ENCODE results near the gene UBE3C. TPM values are rescaled to one million over a fixed set of nuclear protein-coding genes. Genes with fewer than 3 reads are reported as not detected.

The UBE3C gene
- total RNA-seq, 2 experiments from 2014 or later: 53.9 to 60.7 TPM

- POLR2A ChIA-PET: no interaction called here
- Mint-ChIP-seq H3K27me3 (peaks cover 11% of the 10 kb centered on the region), H3K27ac (no peak overlapping the region), H3K9me3 (ENCODE audit: low read depth) (no peaks in the 10 kb centered on the region), H3K4me1 (peaks cover 7% of the 10 kb centered on the region), H3K4me3 (no peak overlapping the region), H3K36me3 (ENCODE audit: low read depth) (no peaks in the 10 kb centered on the region)
- DNase-seq: no peak
- intact Hi-C loops (cut with DNase I, micrococcal nuclease): loop anchor here in 1 of 2 experiments (10.0 kb wide), 1 partner anchor 1572 kb away; the partner anchor contains the start of gene NCAPG2
- ATAC-seq: no peak
- CTCF ChIA-PET: interaction anchor here (1.4 kb wide), 1 partner anchor 15 kb away, joined by 5 read pairs; no protein-coding TSS in a partner anchor
Observed at GRCh38 chr7:157132796-157133195, 5.9 kb upstream of the UBE3C start.

- DNase-seq: no peak
- peaks cover 11% of the 10 kb centered on the region for H3K27me3 Mint-ChIP-seq
- CTCF ChIA-PET: interaction anchor here (1.4 kb wide), 1 partner anchor 16 kb away, joined by 5 read pairs; no protein-coding TSS in a partner anchor
- no peak overlapping the region for H3K27ac Mint-ChIP-seq
- H3K4me1 Mint-ChIP-seq: peaks cover 7% of the 10 kb centered on the region
- POLR2A ChIA-PET: no interaction called here
- H3K36me3 Mint-ChIP-seq (ENCODE audit: low read depth): no peaks in the 10 kb centered on the region
- intact Hi-C loops (cut with DNase I, micrococcal nuclease): loop anchor here in 1 of 2 experiments (10.0 kb wide), 1 partner anchor 1571 kb away; the partner anchor contains the start of gene NCAPG2
- H3K4me3 Mint-ChIP-seq: no peak overlapping the region
- ATAC-seq: no peak
- H3K9me3 Mint-ChIP-seq (ENCODE audit: low read depth): no peaks in the 10 kb centered on the region
Observed at GRCh38 chr7:157133304-157133703, 5.4 kb upstream of the UBE3C start.

GRCh38 chr7:157136372-157136771 lies 2.4 kb upstream of the UBE3C start:
- intact Hi-C loops (cut with DNase I, micrococcal nuclease): loop anchor here in 1 of 2 experiments (5.0 to 10.0 kb wide), 2 partner anchors 169 to 1568 kb away; partner anchors contain the start of gene NCAPG2
- H3K27me3 Mint-ChIP-seq: no peaks in the 10 kb centered on the region
- peaks cover 14% of the 10 kb centered on the region for H3K36me3 Mint-ChIP-seq (ENCODE audit: low read depth)
- H3K4me1 Mint-ChIP-seq: peaks cover 23% of the 10 kb centered on the region
- no peak for ATAC-seq
- peak overlapping the region; percentile 55 for H3K27ac Mint-ChIP-seq
- DNase-seq: no peak
- no peak overlapping the region for H3K4me3 Mint-ChIP-seq
- H3K9me3 Mint-ChIP-seq (ENCODE audit: low read depth): no peaks in the 10 kb centered on the region
- CTCF ChIA-PET: interaction anchor here (0.6 to 1.1 kb wide), 3 partner anchors 19 to 203 kb away, joined by 3 read pairs; no protein-coding TSS in a partner anchor
- POLR2A ChIA-PET: no interaction called here

GRCh38 chr7:157138101-157138423 lies 664 bp upstream of the UBE3C start:
- no peak for ATAC-seq
- Mint-ChIP-seq H3K4me3 (peak overlapping the region; percentile 84), H3K36me3 (ENCODE audit: low read depth) (peaks cover 27% of the 10 kb centered on the region), H3K27ac (peak overlapping the region; percentile 89), H3K9me3 (ENCODE audit: low read depth) (no peaks in the 10 kb centered on the region), H3K27me3 (no peaks in the 10 kb centered on the region), H3K4me1 (peaks cover 36% of the 10 kb centered on the region)
- POLR2A ChIA-PET: interaction anchor here (0.7 kb wide), 1 partner anchor 188 kb away, joined by 5 read pairs; no protein-coding TSS in a partner anchor
- no peak for DNase-seq
- intact Hi-C loops (cut with DNase I, micrococcal nuclease): loop anchor here (1.0 to 10.0 kb wide), 11 partner anchors 121 to 1839 kb away; partner anchors contain the start of genes DNAJB6 (in 2 of the 2), LMBR1 (in 2 of the 2), NCAPG2 (in 1 of the 2) and NOM1 (in 1 of the 2)
- CTCF ChIA-PET: interaction anchor here (0.6 kb wide), 1 partner anchor 79 kb away, joined by 3 read pairs; no protein-coding TSS in a partner anchor

GRCh38 chr7:157139111-157139809 lies 534 bp downstream of the UBE3C start:
- H3K36me3 Mint-ChIP-seq (ENCODE audit: low read depth): peaks cover 38% of the 10 kb centered on the region
- ChIA-PET CTCF (no interaction called here), POLR2A (no interaction called here)
- intact Hi-C loops (cut with DNase I, micrococcal nuclease): loop anchor here (2.0 to 10.0 kb wide), 7 partner anchors 122 to 1840 kb away; partner anchors contain the start of genes DNAJB6 (in 1 of the 2), LMBR1 (in 1 of the 2), NCAPG2 (in 1 of the 2) and RBM33 (in 1 of the 2)
- no peaks in the 10 kb centered on the region for H3K27me3 Mint-ChIP-seq
- H3K4me3 Mint-ChIP-seq: peak overlapping the region; percentile 84
- H3K27ac Mint-ChIP-seq: peak overlapping the region; percentile 82
- ATAC-seq (peak; percentile 68), DNase-seq (peak; percentile 71)
- peaks cover 48% of the 10 kb centered on the region for H3K4me1 Mint-ChIP-seq
- H3K9me3 Mint-ChIP-seq (ENCODE audit: low read depth): no peaks in the 10 kb centered on the region

- intact Hi-C loops (cut with DNase I, micrococcal nuclease): loop anchor here (2.0 to 10.0 kb wide), 8 partner anchors 123 to 1841 kb away; partner anchors contain the start of genes DNAJB6 (in 1 of the 2), LMBR1 (in 1 of the 2), NCAPG2 (in 1 of the 2) and RBM33 (in 1 of the 2)
- peak; percentile 25 for DNase-seq
- peaks cover 43% of the 10 kb centered on the region for H3K36me3 Mint-ChIP-seq (ENCODE audit: low read depth)
- peak overlapping the region; percentile 84 for H3K4me3 Mint-ChIP-seq
- no peaks in the 10 kb centered on the region for H3K9me3 Mint-ChIP-seq (ENCODE audit: low read depth)
- POLR2A ChIA-PET: interaction anchor here (1.2 kb wide), 1 partner anchor 191 kb away, joined by 5 read pairs; the partner anchor contains the start of gene NOM1
- ATAC-seq: no peak
- no peaks in the 10 kb centered on the region for H3K27me3 Mint-ChIP-seq
- CTCF ChIA-PET: interaction anchor here (1.1 to 1.4 kb wide), 4 partner anchors 9 to 190 kb away, joined by 3 to 6 read pairs (median 4); partner anchors contain the start of gene NOM1
- H3K27ac Mint-ChIP-seq: peak overlapping the region; percentile 82
- peaks cover 54% of the 10 kb centered on the region for H3K4me1 Mint-ChIP-seq
Observed at GRCh38 chr7:157139810-157140510, 1.2 kb downstream of the UBE3C start.

- peak overlapping the region; percentile 84 for H3K4me3 Mint-ChIP-seq
Observed at GRCh38 chr7:157140511-157140905, 1.8 kb downstream of the UBE3C start.

GRCh38 chr7:157141525-157142060 lies 2.9 kb downstream of the UBE3C start:
- no peak overlapping the region for H3K27ac Mint-ChIP-seq
- peak overlapping the region; percentile 84 for H3K4me3 Mint-ChIP-seq
- ATAC-seq: no peak
- intact Hi-C loops (cut with DNase I, micrococcal nuclease): loop anchor here in 1 of 2 experiments (5.0 kb wide), 1 partner anchor 189 kb away; no protein-coding TSS in a partner anchor
- peaks cover 62% of the 10 kb centered on the region for H3K4me1 Mint-ChIP-seq
- no peaks in the 10 kb centered on the region for H3K27me3 Mint-ChIP-seq
- ChIA-PET POLR2A (interaction anchor here (1.2 kb wide), 1 partner anchor 192 kb away, joined by 5 read pairs; the partner anchor contains the start of gene NOM1), CTCF (interaction anchor here (0.6 to 1.2 kb wide), 3 partner anchors 127 to 191 kb away, joined by 3 to 6 read pairs (median 4); partner anchors contain the start of gene NOM1)
- no peaks in the 10 kb centered on the region for H3K9me3 Mint-ChIP-seq (ENCODE audit: low read depth)
- H3K36me3 Mint-ChIP-seq (ENCODE audit: low read depth): peaks cover 51% of the 10 kb centered on the region
- DNase-seq: no peak

More at GRCh38 chr7:157140511-157140905, 1.8 kb downstream of the UBE3C start:
- ATAC-seq: no peak
- Mint-ChIP-seq H3K4me1 (peaks cover 57% of the 10 kb centered on the region), H3K27me3 (no peaks in the 10 kb centered on the region), H3K27ac (peak overlapping the region; percentile 82), H3K36me3 (ENCODE audit: low read depth) (peaks cover 44% of the 10 kb centered on the region), H3K9me3 (ENCODE audit: low read depth) (no peaks in the 10 kb centered on the region)
- POLR2A ChIA-PET: interaction anchor here (1.2 kb wide), 1 partner anchor 191 kb away, joined by 5 read pairs; the partner anchor contains the start of gene NOM1
- no peak for DNase-seq
- intact Hi-C loops (cut with DNase I, micrococcal nuclease): loop anchor here in 1 of 2 experiments (5.0 kb wide), 1 partner anchor 188 kb away; no protein-coding TSS in a partner anchor
- CTCF ChIA-PET: interaction anchor here (1.1 to 1.4 kb wide), 4 partner anchors 9 to 190 kb away, joined by 3 to 6 read pairs (median 4); partner anchors contain the start of gene NOM1

- Mint-ChIP-seq H3K27ac (no peak overlapping the region), H3K9me3 (ENCODE audit: low read depth) (no peaks in the 10 kb centered on the region), H3K36me3 (ENCODE audit: low read depth) (peaks cover 62% of the 10 kb centered on the region), H3K27me3 (no peaks in the 10 kb centered on the region), H3K4me1 (peaks cover 79% of the 10 kb centered on the region), H3K4me3 (no peak overlapping the region)
- DNase-seq (no peak), ATAC-seq (no peak)
- intact Hi-C loops (cut with DNase I, micrococcal nuclease): loop anchor here in 1 of 2 experiments (5.0 kb wide), 1 partner anchor 191 kb away; no protein-coding TSS in a partner anchor
- CTCF ChIA-PET: interaction anchor here (0.7 kb wide), 1 partner anchor 125 kb away, joined by 3 read pairs; no protein-coding TSS in a partner anchor
- POLR2A ChIA-PET: no interaction called here
Observed at GRCh38 chr7:157143788-157144187, 5.1 kb downstream of the UBE3C start.

- DNase-seq: no peak
- no peak overlapping the region for H3K27ac Mint-ChIP-seq
- ChIA-PET POLR2A (no interaction called here), CTCF (interaction anchor here (1.2 to 1.4 kb wide), 2 partner anchors 9 to 15 kb away, joined by 3 to 4 read pairs; no protein-coding TSS in a partner anchor)
- no peaks in the 10 kb centered on the region for H3K9me3 Mint-ChIP-seq (ENCODE audit: low read depth)
- peaks cover 36% of the 10 kb centered on the region for H3K36me3 Mint-ChIP-seq (ENCODE audit: low read depth)
- no peak for ATAC-seq
- intact Hi-C loops (cut with DNase I, micrococcal nuclease): loop anchor here in 1 of 2 experiments (2.0 kb wide), 1 partner anchor 19 kb away; no protein-coding TSS in a partner anchor
- H3K4me1 Mint-ChIP-seq: peaks cover 82% of the 10 kb centered on the region
- H3K4me3 Mint-ChIP-seq: no peak overlapping the region
- H3K27me3 Mint-ChIP-seq: no peaks in the 10 kb centered on the region
Observed at GRCh38 chr7:157149317-157149716, 10.6 kb downstream of the UBE3C start.
